ENCODE results near the gene SLC5A1. TPM values are rescaled to one million over a fixed set of nuclear protein-coding genes. Genes with fewer than 3 reads are reported as not detected.

SLC5A1 gene
- total RNA-seq, 1 donor = not detected

- Histone ChIP-seq H4K20me1 (ENCODE audit: insufficient read depth, low read length) (no peaks in the 10 kb centered on the region), H3K36me3 (ENCODE audit: insufficient read depth, low read length) (no peaks in the 10 kb centered on the region), H3K4me1 (ENCODE audit: insufficient read depth, low read length) (no peaks in the 10 kb centered on the region), H2AFZ (ENCODE audit: low read length) (no peak overlapping the region), H3K4me2 (ENCODE audit: insufficient read depth, low read length) (no peak overlapping the region), H3K9me3 (ENCODE audit: low read depth, low read length) (no peaks in the 10 kb centered on the region), H3K4me3 (ENCODE audit: insufficient read depth, low read length) (no peak overlapping the region), H3K27me3 (ENCODE audit: insufficient read depth, low read length) (peaks cover 57% of the 10 kb centered on the region), H3K27ac (ENCODE audit: low read depth, low read length) (no peak overlapping the region), H3K79me2 (ENCODE audit: insufficient read depth, low read length) (no peaks in the 10 kb centered on the region)
- DNase-seq (ENCODE audit: insufficient read length, low spot score, missing footprints) = no peak
- TF ChIP-seq CTCF (IDR thresholded peaks at IDR 0.05; ENCODE audit: extremely low read depth, low read depth, low read length) = no peak
These were observed 1.9 kb downstream of the SLC5A1 start for GRCh38 chr22:32044913-32045312.

GRCh38 chr22:32048069-32048468, 5.0 kb downstream of the SLC5A1 start:
- H3K36me3 ChIP-seq (ENCODE audit: insufficient read depth, low read length) = no peaks in the 10 kb centered on the region
- H3K9me3 ChIP-seq (ENCODE audit: low read depth, low read length) = no peaks in the 10 kb centered on the region
- no peak overlapping the region for H3K4me3 ChIP-seq (ENCODE audit: insufficient read depth, low read length)
- no peak for DNase-seq (ENCODE audit: insufficient read length, low spot score, missing footprints)
- no peak overlapping the region for H3K27ac ChIP-seq (ENCODE audit: low read depth, low read length)
- TF ChIP-seq CTCF (IDR thresholded peaks at IDR 0.05; ENCODE audit: extremely low read depth, low read depth, low read length) = no peak
- H2AFZ ChIP-seq (ENCODE audit: low read length) = no peak overlapping the region
- H3K27me3 ChIP-seq (ENCODE audit: insufficient read depth, low read length) = peaks cover 33% of the 10 kb centered on the region
- no peaks in the 10 kb centered on the region for H4K20me1 ChIP-seq (ENCODE audit: insufficient read depth, low read length)
- H3K79me2 ChIP-seq (ENCODE audit: insufficient read depth, low read length) = no peaks in the 10 kb centered on the region
- H3K4me2 ChIP-seq (ENCODE audit: insufficient read depth, low read length) = no peak overlapping the region
- H3K4me1 ChIP-seq (ENCODE audit: insufficient read depth, low read length) = peaks cover 10% of the 10 kb centered on the region

GRCh38 chr22:32050678-32051515, 7.8 kb downstream of the SLC5A1 start:
- Histone ChIP-seq H3K36me3 (ENCODE audit: insufficient read depth, low read length) (no peaks in the 10 kb centered on the region), H3K4me2 (ENCODE audit: insufficient read depth, low read length) (no peak overlapping the region), H3K79me2 (ENCODE audit: insufficient read depth, low read length) (no peaks in the 10 kb centered on the region), H3K4me1 (ENCODE audit: insufficient read depth, low read length) (peaks cover 10% of the 10 kb centered on the region), H3K27me3 (ENCODE audit: insufficient read depth, low read length) (peaks cover 16% of the 10 kb centered on the region), H3K4me3 (ENCODE audit: insufficient read depth, low read length) (no peak overlapping the region), H2AFZ (ENCODE audit: low read length) (no peak overlapping the region), H3K9me3 (ENCODE audit: low read depth, low read length) (no peaks in the 10 kb centered on the region), H3K27ac (ENCODE audit: low read depth, low read length) (peak overlapping the region; percentile 39), H4K20me1 (ENCODE audit: insufficient read depth, low read length) (no peaks in the 10 kb centered on the region)
- TF ChIP-seq CTCF (IDR thresholded peaks at IDR 0.05; ENCODE audit: extremely low read depth, low read depth, low read length) = no peak
- DNase-seq (ENCODE audit: insufficient read length, low spot score, missing footprints) = peak; percentile 85

- Histone ChIP-seq H2AFZ (ENCODE audit: low read length) (no peak overlapping the region), H3K4me1 (ENCODE audit: insufficient read depth, low read length) (peaks cover 10% of the 10 kb centered on the region), H3K9me3 (ENCODE audit: low read depth, low read length) (no peaks in the 10 kb centered on the region), H3K79me2 (ENCODE audit: insufficient read depth, low read length) (no peaks in the 10 kb centered on the region), H3K4me2 (ENCODE audit: insufficient read depth, low read length) (no peak overlapping the region), H3K27ac (ENCODE audit: low read depth, low read length) (no peak overlapping the region), H3K27me3 (ENCODE audit: insufficient read depth, low read length) (peaks cover 12% of the 10 kb centered on the region), H3K4me3 (ENCODE audit: insufficient read depth, low read length) (no peak overlapping the region), H4K20me1 (ENCODE audit: insufficient read depth, low read length) (no peaks in the 10 kb centered on the region), H3K36me3 (ENCODE audit: insufficient read depth, low read length) (no peaks in the 10 kb centered on the region)
- TF ChIP-seq CTCF (IDR thresholded peaks at IDR 0.05; ENCODE audit: extremely low read depth, low read depth, low read length) = no peak
- DNase-seq (ENCODE audit: insufficient read length, low spot score, missing footprints) = no peak
These were observed 9.2 kb downstream of the SLC5A1 start for GRCh38 chr22:32052244-32052643.
